Cardiac muscle cell (in vitro differentiated cells and primary cell): ENCODE results near the gene COG5. TPM values are rescaled to one million over a fixed set of nuclear protein-coding genes. Genes with fewer than 3 reads are reported as not detected.
A peak's percentile ranks its signal among the peaks of the same experiment; 100 is the strongest.

Experiments
- DNase-seq, 2 donors: peaks; one replicate each; pipeline versions ENCODE4 v3.0.0 to v3.0.0-alpha.2; 2010 to 2017; ENCODE audit warnings: low read depth in 1 of 2, low spot score in 1 of 2
- H3K27ac ChIP-seq: fragments of 200-600 bp; sonication (generic); 2 replicates; pipeline ENCODE4 v1.5.1; 2016
- H3K27me3 ChIP-seq: fragments of 200-600 bp; sonication (generic); 2 replicates; pipeline ENCODE4 v1.6.0; 2016; ENCODE audit warnings: control low read depth
- H3K36me3 ChIP-seq: fragments of 200-600 bp; sonication (generic); 2 replicates; pipeline ENCODE4 v1.5.1; 2016; ENCODE audit warnings: control low read depth
- H3K4me1 ChIP-seq: fragments of 200-600 bp; sonication (generic); 2 replicates; pipeline ENCODE4 v1.8.1; 2017; ENCODE audit warnings: low read depth, mild to moderate bottlenecking, mixed run types
- H3K4me3 ChIP-seq: fragments of 200-600 bp; sonication (generic); 2 replicates; pipeline ENCODE4 v1.5.1; 2016; ENCODE audit warnings: mild to moderate bottlenecking
- H3K9me3 ChIP-seq: fragments of 200-600 bp; sonication (generic); 2 replicates; pipeline ENCODE4 v1.5.1; 2017; ENCODE audit warnings: low read depth, mild to moderate bottlenecking, control low read depth
- polyA plus RNA-seq: library from polyadenylated mRNA; unstranded; fragments of >200 nt; fragmentation: Nextera tagmentation; extraction: Ambion mirVana; gene quantifications from 2 replicates; pipeline ENCODE4 v1.2.1, GENCODE V29; 2016
- total RNA-seq: library from RNA; depleted of rRNA; stranded (reverse); fragments of >200 nt; gene quantifications from 2 replicates; pipeline ENCODE4 v1.2.3, GENCODE V29; 2016
- TF ChIP-seq, protein P1 (sequence below): IDR thresholded peaks from 2 replicates; pipeline ENCODE4 v1.5.1; 2012; ENCODE audit warnings: low read depth, mild to moderate bottlenecking, low read length

COG5 gene
- total and polyA plus RNA-seq, 2 experiments from 2014 or later, result 20.4 to 63.1 TPM

GRCh38 chr7:107381453-107381852 lies 182.3 kb downstream of the COG5 start:
- Histone ChIP-seq H3K4me3 (no peak overlapping the region), H3K36me3 (no peaks in the 10 kb centered on the region), H3K27ac (no peak overlapping the region), H3K9me3 (no peaks in the 10 kb centered on the region), H3K4me1 (no peaks in the 10 kb centered on the region), H3K27me3 (no peaks in the 10 kb centered on the region)
- no peak for DNase-seq
- TF ChIP-seq, protein P1, sequence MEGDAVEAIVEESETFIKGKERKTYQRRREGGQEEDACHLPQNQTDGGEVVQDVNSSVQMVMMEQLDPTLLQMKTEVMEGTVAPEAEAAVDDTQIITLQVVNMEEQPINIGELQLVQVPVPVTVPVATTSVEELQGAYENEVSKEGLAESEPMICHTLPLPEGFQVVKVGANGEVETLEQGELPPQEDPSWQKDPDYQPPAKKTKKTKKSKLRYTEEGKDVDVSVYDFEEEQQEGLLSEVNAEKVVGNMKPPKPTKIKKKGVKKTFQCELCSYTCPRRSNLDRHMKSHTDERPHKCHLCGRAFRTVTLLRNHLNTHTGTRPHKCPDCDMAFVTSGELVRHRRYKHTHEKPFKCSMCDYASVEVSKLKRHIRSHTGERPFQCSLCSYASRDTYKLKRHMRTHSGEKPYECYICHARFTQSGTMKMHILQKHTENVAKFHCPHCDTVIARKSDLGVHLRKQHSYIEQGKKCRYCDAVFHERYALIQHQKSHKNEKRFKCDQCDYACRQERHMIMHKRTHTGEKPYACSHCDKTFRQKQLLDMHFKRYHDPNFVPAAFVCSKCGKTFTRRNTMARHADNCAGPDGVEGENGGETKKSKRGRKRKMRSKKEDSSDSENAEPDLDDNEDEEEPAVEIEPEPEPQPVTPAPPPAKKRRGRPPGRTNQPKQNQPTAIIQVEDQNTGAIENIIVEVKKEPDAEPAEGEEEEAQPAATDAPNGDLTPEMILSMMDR, result no peak

- no peak overlapping the region for H3K4me3 ChIP-seq
- H3K27me3 ChIP-seq, result no peaks in the 10 kb centered on the region
- H3K4me1 ChIP-seq, result no peaks in the 10 kb centered on the region
- TF ChIP-seq, protein P1, result no peak
- no peaks in the 10 kb centered on the region for H3K36me3 ChIP-seq
- no peak overlapping the region for H3K27ac ChIP-seq
- H3K9me3 ChIP-seq, result no peaks in the 10 kb centered on the region
- no peak for DNase-seq
These were observed 190.4 kb downstream of the COG5 start for GRCh38 chr7:107373354-107373753.

- DNase-seq, result no peak
- Histone ChIP-seq H3K9me3 (no peaks in the 10 kb centered on the region), H3K4me3 (no peak overlapping the region), H3K36me3 (no peaks in the 10 kb centered on the region), H3K27ac (no peak overlapping the region), H3K27me3 (no peaks in the 10 kb centered on the region), H3K4me1 (no peaks in the 10 kb centered on the region)
- TF ChIP-seq, protein P1, result no peak
These were observed 191.4 kb downstream of the COG5 start for GRCh38 chr7:107372298-107372697.

DNA sequence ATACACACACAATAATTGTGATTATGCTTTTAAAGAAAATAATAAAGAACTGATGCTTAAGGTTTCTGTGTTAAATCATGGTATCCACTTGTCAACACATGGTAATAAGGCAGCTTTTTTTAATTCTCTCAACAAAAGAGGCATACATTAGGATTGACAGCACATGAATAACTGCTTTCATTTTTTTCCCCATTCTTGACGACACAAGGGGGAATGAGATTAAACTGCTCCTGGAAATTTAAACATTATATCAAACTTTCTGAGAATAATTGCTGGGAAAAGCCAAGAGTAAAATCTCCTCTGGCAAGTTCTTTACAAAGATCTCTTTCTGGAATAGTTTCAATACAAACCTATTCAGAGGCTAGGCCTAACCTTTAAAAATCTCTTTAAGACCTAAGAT lies 192.9 kb downstream of the COG5 start:
- TF ChIP-seq, protein P1, result no peak

DNA sequence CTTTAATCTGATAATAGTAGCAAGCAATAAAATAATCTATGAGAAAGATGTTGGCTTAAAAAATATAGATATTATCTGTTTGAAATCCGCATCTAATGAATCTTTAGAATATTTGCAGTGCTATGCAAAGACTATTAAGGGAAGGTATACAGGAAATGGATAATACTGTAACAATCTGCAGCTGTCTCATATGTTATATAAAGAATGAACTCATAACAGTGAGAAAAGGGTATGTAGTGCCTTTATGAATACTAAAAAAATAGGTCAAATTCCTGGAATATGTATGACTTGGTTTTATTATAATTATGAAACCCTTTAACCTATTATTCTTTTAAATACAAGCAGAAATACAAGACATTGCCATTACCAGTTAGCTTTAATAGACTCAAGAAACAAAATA lies 198.9 kb downstream of the COG5 start:
- Histone ChIP-seq H3K27ac (no peak overlapping the region), H3K9me3 (no peaks in the 10 kb centered on the region), H3K36me3 (peaks cover 13% of the 10 kb centered on the region), H3K4me1 (no peaks in the 10 kb centered on the region), H3K27me3 (no peaks in the 10 kb centered on the region), H3K4me3 (no peak overlapping the region)
- TF ChIP-seq, protein P1, result no peak
- DNase-seq, result no peak

More for the DNA sequence above, 192.9 kb downstream of the COG5 start:
- Histone ChIP-seq H3K27me3 (no peaks in the 10 kb centered on the region), H3K27ac (no peak overlapping the region), H3K4me3 (no peak overlapping the region), H3K4me1 (no peaks in the 10 kb centered on the region), H3K9me3 (no peaks in the 10 kb centered on the region), H3K36me3 (no peaks in the 10 kb centered on the region)
- peak in 1 of 2 donors; percentile 10 for DNase-seq
